Posterior vena cava (tissue), 2 donors: ENCODE measurements around the gene TBC1D14. TPM values are rescaled to one million over a fixed set of nuclear protein-coding genes. Genes with fewer than 3 reads are reported as not detected.

Experiments used
- DNase-seq: peaks from one replicate; pipeline ENCODE4 v3.0.0-alpha.2; 2020; ENCODE audit warnings: low spot score
- intact Hi-C, 2 donors: fragments of 100-400 bp; cut with DNase I; formaldehyde crosslinking; loops; one replicate each; pipeline versions ENCODE4 v1.14.1 to v1.14.2; 2022 to 2023
- total RNA-seq, 2 donors: library from RNA; stranded (reverse); fragmentation: NEBNext Ultra II Directional; extraction: Animal tissue kit (Norgen Biotek cat#: 25700); gene quantifications; one replicate each; pipeline ENCODE4 v1.2.1, GENCODE V29; 2021
- donor health status: DM: yes; HTN: yes; CAD: no.
- donor health status: DM: yes; HTN: yes; CAD: no.

The TBC1D14 gene
- total RNA-seq, 2 donors from 2014 or later, result 30.5 to 42.6 TPM

DNA sequence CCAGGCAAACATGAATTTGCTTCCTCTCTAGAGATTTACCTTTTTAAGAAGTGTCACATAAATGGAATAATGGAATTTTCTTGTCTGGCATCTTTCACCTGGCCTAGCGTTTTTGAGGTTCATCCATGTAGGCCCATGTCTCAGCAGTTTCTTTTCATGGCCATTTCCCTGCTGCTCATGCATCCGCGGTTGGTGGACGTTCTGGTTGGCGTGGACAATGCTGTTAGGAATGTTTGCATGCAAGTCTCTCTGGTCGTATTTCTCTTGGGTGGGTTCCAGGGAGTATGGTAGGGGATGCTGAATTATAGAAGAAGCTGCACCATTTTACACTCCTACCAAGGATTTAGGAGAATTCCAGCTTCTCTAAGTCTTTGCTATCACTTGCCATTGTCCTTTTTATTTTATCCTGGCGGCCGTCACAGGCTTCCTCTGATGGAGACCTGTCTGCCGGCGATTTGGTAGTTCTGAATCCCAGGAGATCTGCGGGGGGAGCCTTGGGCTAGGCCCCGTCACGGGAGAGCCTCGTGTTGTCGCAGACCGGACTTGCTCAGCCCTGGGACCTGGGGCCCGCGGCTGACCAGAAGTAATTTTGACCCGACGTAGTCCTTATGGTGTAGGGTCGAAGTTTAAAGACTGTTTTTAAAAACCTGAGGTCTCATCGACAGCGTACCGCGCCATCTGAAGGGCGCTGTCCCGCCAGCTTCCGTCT is 76.6 kb downstream of the TBC1D14 start:
- intact Hi-C loops, result loop anchor here in 1 of 2 donors (5.0 kb wide), 1 partner anchor 264 kb away; no protein-coding TSS in a partner anchor
- no peak for DNase-seq

DNA sequence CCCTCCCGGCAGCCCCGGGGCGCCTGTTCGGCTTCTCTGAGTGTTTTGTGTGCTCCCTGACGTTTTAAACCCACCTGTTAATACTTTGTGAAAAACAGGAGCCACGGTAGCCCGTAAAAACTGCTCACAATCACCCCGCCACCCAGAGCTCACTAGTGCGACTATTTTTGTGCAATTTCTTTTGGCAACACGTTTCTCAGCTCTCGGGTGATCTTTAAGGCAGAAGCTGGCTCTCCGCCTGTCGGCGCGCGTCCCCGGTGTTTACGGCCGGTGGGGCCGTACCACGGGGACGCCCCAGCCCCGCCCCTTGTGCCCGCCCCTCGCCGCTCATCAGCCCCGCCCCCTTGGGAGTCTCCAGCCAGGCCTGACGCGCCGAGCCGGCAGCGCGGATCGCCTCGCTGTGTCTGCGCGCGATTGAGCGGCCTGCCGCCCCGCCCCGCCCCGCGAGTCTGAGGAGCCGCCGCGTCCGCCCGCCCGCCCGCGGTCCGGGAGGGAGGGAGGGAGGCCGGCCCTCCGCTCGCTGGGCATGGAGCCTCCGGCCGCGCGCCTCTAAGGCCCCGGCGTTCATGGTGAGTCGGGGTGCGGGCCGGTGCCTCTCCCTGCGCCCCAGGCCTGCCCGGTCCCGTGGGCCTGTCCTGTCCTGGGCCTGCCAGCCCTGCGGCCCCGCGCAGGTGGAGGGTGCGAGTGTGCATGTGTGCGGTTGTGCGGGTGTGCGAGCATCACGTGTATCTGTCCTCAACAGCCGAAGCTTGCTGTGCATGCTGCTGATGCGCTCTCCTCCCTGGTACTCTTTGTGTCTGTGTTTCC is 77.4 kb downstream of the TBC1D14 start:
- intact Hi-C loops, result loop anchor here in 1 of 2 donors (5.0 kb wide), 1 partner anchor 265 kb away; no protein-coding TSS in a partner anchor
- peak; percentile 98 for DNase-seq

DNA sequence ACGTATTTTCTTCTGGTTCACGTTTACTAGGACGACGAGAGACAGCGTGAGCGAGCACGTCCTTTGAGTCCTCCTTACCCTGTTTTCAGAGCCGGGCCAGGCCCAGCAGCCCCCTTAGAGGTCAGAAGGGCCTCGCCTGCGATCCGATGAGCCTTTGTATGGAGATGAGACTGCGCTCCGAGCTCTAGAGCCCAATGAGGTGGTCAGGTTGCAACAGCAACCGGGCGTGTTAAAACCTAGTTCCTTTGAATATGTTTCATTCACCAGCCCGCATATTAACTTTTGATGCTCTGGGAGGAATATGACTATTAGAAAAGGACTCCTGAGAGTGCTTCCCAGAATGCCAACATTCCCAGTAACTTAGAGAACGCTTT is 77.9 kb downstream of the TBC1D14 start:
- no peak for DNase-seq
- intact Hi-C loops, result loop anchor here in 1 of 2 donors (5.0 kb wide), 1 partner anchor 265 kb away; no protein-coding TSS in a partner anchor

DNA sequence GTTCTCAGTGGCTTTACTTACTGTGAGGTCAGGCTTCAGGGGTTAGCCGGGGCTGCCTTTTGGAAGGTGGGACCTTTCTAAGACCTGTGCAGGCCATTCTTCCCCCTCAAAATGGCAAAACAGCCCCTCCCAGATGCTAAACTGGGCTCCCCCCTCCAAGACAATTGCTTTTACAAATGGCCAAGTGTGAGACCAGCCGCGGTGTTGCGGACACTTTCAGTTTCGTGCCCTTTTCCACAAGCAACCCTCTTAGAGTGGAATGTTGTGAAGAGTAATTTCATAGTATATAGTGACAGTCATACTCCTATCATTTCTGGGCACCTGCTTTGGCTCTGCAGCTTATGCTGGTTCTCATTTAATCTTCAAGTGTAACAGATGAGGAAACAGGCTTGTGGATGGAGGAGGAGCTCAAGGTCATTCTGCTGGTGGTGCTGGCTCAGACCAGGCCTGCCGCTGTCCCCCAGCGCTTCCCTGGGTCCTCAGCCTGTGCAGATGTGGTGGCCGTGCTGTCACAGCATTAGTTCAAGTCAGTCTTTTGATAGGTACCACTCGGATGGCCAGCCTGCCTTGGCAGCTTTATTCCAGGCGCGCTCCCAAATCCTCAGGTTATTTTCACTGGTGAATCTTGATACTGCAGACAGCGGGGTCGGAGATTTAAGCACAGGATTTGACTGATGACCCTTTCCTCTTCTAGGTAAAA is 78.5 kb downstream of the TBC1D14 start:
- intact Hi-C loops, result loop anchor here in 1 of 2 donors (5.0 kb wide), 1 partner anchor 266 kb away; no protein-coding TSS in a partner anchor
- no peak for DNase-seq

DNA sequence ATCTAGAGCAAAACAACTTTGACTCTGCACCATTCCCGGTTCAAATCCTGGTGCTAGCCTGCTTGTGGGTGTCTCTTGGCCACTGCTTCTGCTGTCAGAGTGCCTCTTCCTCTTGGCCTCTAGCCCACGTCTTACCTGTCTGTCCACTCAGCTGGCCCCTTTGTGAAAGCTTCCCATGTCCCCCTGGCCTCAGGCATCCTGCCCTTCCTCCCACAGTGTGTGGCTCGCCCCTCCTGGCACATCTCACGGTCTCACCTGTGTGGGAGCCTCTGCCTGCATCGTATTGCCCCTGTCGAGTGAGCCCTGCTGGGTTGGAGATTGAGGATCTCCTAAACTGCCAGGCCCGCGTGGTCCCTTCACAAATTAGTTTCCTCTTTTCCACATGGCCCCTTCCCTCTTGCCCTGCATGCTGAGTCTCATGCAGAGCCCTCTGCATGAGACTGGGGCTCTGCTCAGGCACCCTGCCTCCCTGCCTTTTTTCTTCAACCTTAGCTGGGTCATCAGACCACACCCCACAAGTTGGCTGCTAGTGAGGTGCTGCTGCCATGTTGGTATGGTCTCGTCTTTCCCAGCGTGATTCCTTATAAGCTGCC is 79.8 kb downstream of the TBC1D14 start:
- DNase-seq, result no peak
- intact Hi-C loops, result loop anchor here in 1 of 2 donors (5.0 kb wide), 1 partner anchor 267 kb away; no protein-coding TSS in a partner anchor

DNA sequence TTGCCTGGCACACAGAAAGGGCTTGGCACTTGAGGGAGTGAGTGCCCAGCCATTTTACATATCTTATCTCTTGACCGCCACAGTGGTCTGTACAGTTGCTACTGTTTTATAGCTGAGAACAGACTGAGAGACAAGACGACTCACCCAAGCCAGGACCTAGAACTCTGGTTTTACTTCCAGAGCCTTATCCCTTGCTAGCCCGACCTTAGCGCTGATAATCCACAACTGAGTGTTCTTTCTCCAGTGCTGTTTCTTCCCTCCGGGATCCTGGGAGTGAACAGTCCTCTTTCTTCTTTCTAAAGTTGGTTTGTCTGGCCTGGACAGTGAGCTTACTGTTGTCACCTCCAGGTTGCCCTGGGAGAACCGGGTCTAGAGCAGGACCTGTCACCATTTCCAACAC is 81.0 kb downstream of the TBC1D14 start:
- DNase-seq, result no peak
- intact Hi-C loops, result no loop called here

DNA sequence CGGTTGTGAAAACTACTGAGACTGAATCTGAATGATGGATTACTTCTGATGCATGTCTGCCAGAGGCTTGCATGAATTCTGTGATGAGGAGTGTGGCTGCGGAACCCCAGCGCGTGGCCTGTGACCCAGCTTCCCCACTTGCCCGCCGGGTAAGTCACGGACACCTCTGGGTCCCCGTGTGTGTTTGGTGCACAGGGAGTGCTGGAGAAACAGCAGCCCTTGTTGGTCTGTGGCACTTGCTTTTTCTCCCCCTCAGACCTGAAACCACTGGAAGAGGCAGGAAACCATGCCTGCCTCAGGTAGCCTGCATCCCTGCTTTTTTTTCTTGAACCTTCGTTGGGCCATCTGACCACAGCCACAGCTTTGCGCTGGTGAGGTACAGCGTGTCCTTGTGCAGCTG is 81.6 kb downstream of the TBC1D14 start:
- intact Hi-C loops, result no loop called here
- DNase-seq, result no peak

DNA sequence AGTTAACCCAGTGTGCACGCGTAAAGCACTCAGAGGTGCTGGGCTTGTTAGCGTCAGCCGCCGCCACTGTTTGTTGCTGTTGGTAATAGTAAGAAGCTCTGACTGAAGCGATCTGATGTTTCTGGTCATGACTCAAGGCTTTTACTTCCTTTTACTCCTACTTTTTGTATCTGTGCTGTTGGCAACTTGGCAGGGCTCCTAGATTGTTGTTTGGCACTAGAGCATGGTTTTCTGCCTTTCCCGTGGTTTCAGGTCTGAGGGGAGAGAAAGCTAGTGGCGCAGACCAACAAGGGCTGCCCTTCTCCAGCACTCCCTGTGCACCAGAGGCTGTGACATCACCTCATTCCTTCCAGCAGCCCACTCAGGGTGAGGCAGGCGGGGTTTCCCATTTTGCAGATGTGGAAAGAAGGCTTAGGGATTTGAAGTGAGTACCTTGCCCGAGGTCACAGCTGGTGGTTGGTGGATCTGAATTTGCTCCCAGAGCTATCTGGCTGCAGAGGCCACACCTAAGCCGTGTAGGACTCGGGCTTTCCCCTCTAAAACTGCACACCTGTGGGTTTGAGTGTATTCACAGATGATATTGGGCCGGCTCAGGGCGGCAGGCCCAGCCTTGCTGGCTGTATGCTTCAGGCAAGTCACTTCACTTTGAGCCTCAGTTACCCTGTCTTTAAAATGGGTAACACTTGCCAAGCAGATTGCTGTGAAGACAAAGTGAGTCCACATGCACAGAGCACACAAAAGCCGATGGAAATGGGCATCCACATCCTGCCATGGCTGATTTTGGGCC is 82.3 kb downstream of the TBC1D14 start:
- peak; percentile 78 for DNase-seq
- intact Hi-C loops, result no loop called here

DNA sequence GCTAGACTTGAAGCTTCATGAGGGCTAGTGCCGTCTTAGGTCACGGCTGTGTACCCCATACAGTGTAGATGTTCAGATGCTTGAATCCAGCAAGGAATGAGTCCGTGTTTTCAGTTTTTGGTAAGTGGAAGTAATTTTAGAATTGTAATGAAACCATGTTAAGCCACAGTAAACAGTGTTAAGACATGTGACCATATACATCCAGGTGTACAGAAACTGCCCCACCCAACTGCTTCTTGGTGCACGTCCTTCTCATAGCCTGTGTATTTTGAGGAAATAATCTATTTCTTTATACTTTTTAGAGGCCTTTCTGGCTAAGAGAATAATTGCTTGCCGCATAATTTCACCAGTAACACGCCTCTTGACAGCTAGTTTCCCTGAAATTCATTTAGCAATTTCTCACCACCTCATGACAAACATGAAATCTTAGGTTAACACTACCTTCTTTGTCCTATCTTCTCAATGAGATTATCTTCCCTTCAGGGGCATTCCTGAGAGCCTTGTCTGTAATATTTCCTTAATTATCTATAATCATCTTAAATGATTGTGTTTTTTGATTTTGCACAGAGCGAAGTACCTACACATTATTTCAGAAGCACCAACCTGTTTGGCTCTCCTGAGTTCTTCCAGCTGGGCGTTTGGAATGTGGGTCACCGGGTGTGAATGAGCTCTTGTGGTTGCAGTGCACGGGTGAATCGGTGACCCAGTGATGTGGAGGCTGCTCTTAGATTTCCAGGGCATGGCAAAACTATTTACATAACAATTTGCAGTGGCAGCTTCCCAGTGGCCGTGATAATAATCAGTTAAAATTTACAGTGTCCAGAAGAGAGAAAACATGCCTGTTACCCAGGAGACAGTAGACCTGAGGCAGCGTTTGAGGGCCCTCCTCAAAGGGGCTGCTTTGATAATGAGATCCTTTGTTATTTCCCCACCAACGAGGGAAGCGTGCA is 83.4 kb downstream of the TBC1D14 start:
- DNase-seq, result no peak
- intact Hi-C loops, result no loop called here

DNA sequence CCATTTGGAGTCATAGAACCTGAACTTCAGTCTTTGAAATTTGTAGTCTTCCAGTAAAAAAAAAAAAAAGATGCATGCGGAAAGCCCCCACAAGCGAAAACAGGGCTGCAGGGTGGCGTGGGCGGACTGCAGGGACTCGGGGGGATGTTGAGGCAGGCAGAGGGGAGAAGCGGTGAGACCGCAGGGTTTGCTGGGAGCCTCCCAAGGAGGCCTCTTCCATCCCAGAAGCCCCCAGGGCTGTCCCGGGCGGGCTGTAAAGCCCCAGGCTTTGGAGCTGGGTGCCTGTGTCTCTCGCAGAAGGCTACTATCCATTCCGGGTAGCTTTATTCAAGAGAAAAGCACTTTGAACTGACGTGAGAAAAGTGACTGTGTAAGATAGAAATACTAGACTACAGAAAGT is 86.9 kb downstream of the TBC1D14 start:
- intact Hi-C loops, result no loop called here
- DNase-seq, result no peak

DNA sequence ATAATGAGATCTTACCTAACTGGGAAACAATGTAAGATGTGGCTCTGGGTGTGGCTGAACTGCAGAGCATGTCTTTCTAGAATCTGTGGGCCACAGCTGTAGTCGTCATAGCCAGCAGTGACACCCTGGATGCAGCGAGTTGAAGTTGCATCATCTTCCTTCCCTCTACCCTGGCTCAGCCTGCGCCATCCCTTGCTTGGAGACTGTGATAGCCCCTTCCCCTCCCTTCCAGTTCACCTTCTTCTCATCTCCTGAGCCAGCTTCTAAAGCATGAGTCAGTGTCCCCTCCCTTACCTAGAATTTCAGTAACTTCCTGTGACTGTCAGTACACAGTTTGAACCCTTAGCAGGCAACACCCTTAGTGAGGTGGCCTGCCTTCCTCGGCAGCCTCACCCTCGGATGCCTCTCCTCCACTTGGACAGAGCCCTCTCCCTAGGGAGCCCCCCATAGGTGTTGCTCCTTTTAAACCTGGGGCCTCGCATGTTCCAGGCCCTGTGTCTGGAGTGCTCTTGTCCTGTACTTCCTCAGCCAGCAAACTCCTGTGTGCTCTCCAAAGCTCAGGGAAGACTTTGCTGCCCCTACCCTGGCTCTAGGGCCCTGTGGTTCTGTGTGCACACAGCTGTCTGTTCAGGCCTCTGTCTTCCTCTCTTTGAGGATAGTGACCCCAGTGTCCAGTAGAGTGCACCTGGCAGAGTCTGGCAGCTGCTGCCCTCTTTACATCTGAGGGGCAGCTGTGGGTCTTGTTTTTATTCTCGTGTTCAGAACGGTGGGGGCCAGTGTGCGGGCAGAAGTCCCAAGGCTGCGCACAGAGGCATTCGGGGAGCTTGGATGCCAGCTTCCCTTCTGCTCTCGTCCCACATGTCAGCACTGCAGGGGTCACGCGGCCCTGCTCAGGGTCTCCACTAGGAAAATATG is 89.8 kb downstream of the TBC1D14 start:
- intact Hi-C loops, result no loop called here

DNA sequence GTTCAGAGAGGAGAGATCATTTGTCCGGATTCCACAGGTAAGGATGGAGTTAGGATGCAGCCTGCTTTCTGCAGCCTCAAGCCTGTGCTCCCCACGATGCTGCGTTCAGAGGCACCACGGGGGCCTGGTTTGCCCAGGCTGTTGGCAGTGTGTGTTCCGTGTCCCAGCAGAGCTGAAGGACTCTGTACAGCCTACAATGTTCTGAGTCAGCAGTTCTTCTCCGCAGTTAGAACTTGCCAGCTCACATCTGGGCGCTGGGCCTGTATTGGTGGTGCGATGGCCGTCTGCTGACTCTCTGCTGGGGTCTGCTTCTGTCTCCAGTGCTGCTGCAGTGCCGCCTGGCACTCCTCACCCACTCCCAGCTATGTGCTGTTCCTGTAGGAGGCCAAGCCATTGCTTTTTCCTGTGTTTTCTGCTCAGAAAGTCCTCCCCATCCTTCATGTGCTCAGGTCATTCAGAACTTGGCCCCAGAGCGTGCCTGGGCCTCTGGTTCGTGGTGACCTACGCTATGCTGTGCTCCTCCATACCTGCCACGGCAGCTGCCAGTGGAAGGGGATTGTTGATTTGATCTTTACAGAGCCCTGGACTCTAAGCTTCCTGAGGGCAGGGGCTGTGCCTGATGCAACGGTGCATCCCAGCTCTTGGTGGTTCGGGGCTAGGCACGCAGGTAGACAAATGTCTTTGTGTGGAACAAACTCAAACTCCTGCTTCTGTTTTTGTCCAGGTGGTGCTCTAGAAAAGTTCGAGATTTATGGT is 91.0 kb downstream of the TBC1D14 start:
- intact Hi-C loops, result no loop called here
- DNase-seq, result no peak

More for the DNA sequence above, 89.8 kb downstream of the TBC1D14 start:
- no peak for DNase-seq

DNA sequence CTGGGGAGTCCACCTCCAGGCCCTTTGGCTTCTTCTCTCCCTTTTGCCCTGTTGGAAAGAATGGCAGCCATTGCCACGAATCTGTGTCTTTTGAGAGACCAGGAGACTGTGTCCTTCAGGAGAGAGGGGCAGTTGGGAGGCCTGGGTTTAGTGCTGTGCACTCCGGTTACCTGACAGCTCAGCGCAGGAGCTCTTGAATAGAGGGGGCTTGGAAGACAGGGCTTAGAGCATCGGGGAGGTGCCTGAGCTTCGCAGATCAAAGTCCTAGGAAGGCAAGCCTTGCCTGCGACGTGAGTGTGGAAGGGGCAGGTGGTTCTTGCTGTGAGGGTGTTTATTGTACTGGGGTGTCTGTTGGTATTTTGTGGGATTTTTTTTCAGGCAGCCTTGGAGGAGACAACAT is 91.6 kb downstream of the TBC1D14 start:
- intact Hi-C loops, result no loop called here
- DNase-seq, result no peak

DNA sequence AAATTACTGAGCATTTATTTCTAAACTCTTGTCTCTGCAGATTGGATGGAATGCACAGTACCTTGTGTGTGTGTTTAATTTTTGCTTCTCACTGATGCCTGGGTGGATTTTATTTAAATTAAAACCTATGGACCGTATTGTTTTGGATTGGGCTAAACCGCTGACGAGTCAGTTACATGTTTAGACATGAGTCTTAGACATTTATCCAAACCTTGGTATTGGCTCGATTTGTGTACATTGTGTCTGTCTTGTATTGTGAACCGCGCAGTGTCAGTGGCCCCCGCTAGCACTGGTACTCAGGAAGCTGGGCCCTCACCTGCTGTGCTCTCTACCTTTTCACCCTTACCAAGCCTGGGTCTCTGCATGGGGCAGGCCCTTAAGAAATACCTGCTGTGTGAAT is 92.7 kb downstream of the TBC1D14 start:
- no peak for DNase-seq
- intact Hi-C loops, result loop anchor here in 1 of 2 donors (1.0 kb wide), 1 partner anchor 42 kb away; no protein-coding TSS in a partner anchor

DNA sequence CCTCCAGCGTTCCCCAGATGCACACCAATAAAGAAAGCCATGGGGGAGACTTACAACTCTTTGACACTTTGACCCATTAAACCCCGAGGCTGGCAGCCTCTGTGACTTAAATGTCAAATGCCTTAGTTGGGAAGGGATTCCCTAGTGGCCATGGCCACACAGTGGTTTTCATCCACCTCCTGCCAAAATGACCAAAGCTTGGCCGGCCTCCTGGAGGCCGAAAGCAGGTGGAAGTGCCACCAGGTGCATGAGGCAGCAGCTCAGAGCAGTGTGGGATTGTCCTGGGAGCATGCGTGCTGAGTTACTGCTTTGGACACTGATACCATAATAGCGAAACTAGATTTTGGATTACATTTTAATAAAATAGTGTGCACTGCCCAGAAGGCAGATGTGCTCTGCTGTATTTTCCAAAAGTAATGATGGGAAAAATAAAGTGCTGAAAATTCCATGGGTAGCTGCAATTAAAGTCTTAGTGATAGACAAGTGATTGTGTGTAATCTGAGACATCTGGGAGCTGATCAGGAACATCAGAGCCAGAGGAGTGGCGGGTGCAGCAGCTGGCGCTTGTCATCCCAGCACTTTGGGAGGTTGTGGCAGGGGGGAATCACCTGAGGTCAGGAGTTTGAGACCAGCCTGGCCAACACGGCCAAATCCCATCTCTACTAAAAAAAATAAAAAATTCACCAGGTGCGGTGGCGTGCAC is 93.7 kb downstream of the TBC1D14 start:
- intact Hi-C loops, result no loop called here
- DNase-seq, result no peak
